Occipital lobe (tissue), 2 donors: ENCODE measurements around the gene CD248. TPM values are rescaled to one million over a fixed set of nuclear protein-coding genes. Genes with fewer than 3 reads are reported as not detected.
A peak's percentile ranks its signal among the peaks of the same experiment; 100 is the strongest.

Experiments used
- DNase-seq: peaks from one replicate; lab custom pipeline; 2025; lab: John Stamatoyannopoulos, UW
- total RNA-seq: library from RNA; depleted of rRNA; stranded (reverse); fragments of >200 nt; gene quantifications from one replicate; pipeline ENCODE4 v1.2.3, GENCODE V29; 2014

The CD248 gene
- total RNA-seq, 1 donor from 2014 or later = 1.1 TPM

- no peak for DNase-seq
Measured at GRCh38 chr11:66289548-66290329, 27.1 kb downstream of the CD248 start.

- DNase-seq = peak; percentile 99
Measured at GRCh38 chr11:66288671-66289547, 27.9 kb downstream of the CD248 start, which contains the start of gene YIF1A. TSS of gene YIF1A (minus strand) at chr11:66289143. CDS start at chr11:66288985, 158 bp downstream.

GRCh38 chr11:66287889-66288670 is 28.8 kb downstream of the CD248 start:
- DNase-seq = no peak

GRCh38 chr11:66287211-66287888 is 29.5 kb downstream of the CD248 start:
- DNase-seq = no peak

GRCh38 chr11:66286699-66287098 is 30.1 kb downstream of the CD248 start:
- no peak for DNase-seq

GRCh38 chr11:66285250-66285947 is 31.4 kb downstream of the CD248 start:
- no peak for DNase-seq

- no peak for DNase-seq
Measured at GRCh38 chr11:66284526-66285078, 32.2 kb downstream of the CD248 start.

GRCh38 chr11:66283461-66284105 is 33.3 kb downstream of the CD248 start:
- DNase-seq = no peak

GRCh38 chr11:66282468-66283455 is 34.1 kb downstream of the CD248 start:
- DNase-seq = peak; percentile 96

- no peak for DNase-seq
Measured at GRCh38 chr11:66281776-66282467, 34.9 kb downstream of the CD248 start.

- no peak for DNase-seq
Measured at GRCh38 chr11:66281001-66281400, 35.8 kb downstream of the CD248 start.

- DNase-seq = no peak
Measured at GRCh38 chr11:66280428-66280827, 36.4 kb downstream of the CD248 start.

- no peak for DNase-seq
Measured at GRCh38 chr11:66279092-66279734, 37.6 kb downstream of the CD248 start.

- DNase-seq = no peak
Measured at GRCh38 chr11:66278363-66279091, 38.3 kb downstream of the CD248 start.

- DNase-seq = no peak
Measured at GRCh38 chr11:66277471-66278362, 39.1 kb downstream of the CD248 start, which contains the start of gene CNIH2. TSS of gene CNIH2 (plus strand) at chr11:66278175. CDS start at chr11:66278457, 282 bp downstream.
